IMR-90 (cell line): Measurements from ENCODE around the gene CCDC141. TPM values are rescaled to one million over a fixed set of nuclear protein-coding genes. Genes with fewer than 3 reads are reported as not detected.

Experiments used
- ATAC-seq: fragments of 200-7000 bp; cut with Tn5 transposase; 2 replicates; pipeline ENCODE4 v1.9.1; 2020; ENCODE audit warnings: low read depth, mild to moderate bottlenecking, moderate library complexity
- BruUV-seq: library from RNA; stranded (reverse); fragments of 400-500 nt; replicated peaks from 2 replicates; lab custom pipeline; 2021; lab: Mats Ljungman, UMichigan
- CTCF ChIA-PET: fragments of 300-600 bp; formaldehyde crosslinking; extraction: SDS; loops from one replicate; lab custom pipeline; 2021; ENCODE audit warnings: antibody characterized with exemption; lab: Yijun Ruan, JAX
- POLR2A ChIA-PET: fragments of 300-600 bp; sonication (Branson Sonifier 250); formaldehyde crosslinking; loops from one replicate; lab custom pipeline; 2022; ENCODE audit warnings: antibody characterized with exemption; ENCODE audit not compliant: unreplicated experiment; lab: Charles Lee
- DNase-seq: peaks from one replicate; pipeline ENCODE4 v3.0.0; 2013
- H2AFZ ChIP-seq: replicated peaks from 2 replicates; pipeline ENCODE3; 2013; ENCODE audit warnings: low read length, mild to moderate bottlenecking; ENCODE audit not compliant: poor library complexity
- H2AK5ac ChIP-seq: 2 replicates; pipeline ENCODE4 v1.6.1; 2013; ENCODE audit warnings: low read depth, low read length, inconsistent platforms
- H2AK9ac ChIP-seq: replicated peaks from 2 replicates; pipeline ENCODE3; 2013; ENCODE audit warnings: mild to moderate bottlenecking, low read depth, low read length, moderate library complexity; ENCODE audit not compliant: poor library complexity
- H2BK120ac ChIP-seq: 2 replicates; pipeline ENCODE4 v1.6.1; 2013; ENCODE audit warnings: low read depth, low read length, inconsistent platforms
- H2BK15ac ChIP-seq: 3 replicates; pipeline ENCODE4 v1.6.1; 2013; ENCODE audit warnings: low read depth, low read length, inconsistent platforms
- H2BK20ac ChIP-seq: 2 replicates; pipeline ENCODE4 v1.6.1; 2013; ENCODE audit warnings: low read depth, mild to moderate bottlenecking, inconsistent platforms, low read length, moderate library complexity
- H2BK5ac ChIP-seq: 2 replicates; pipeline ENCODE4 v1.6.1; 2013; ENCODE audit warnings: mild to moderate bottlenecking, low read depth, low read length, inconsistent platforms; ENCODE audit not compliant: poor library complexity, severe bottlenecking
- H3K14ac ChIP-seq: replicated peaks from 2 replicates; pipeline ENCODE4 v1.6.1; 2013; ENCODE audit warnings: low read depth, low read length, inconsistent platforms
- H3K18ac ChIP-seq: 2 replicates; pipeline ENCODE4 v1.6.1; 2013; ENCODE audit warnings: low read depth, low read length, control low read depth
- H3K23ac ChIP-seq: 2 replicates; pipeline ENCODE4 v1.6.1; 2013; ENCODE audit warnings: low read depth, low read length, inconsistent platforms
- H3K27ac ChIP-seq: 2 replicates; pipeline ENCODE4 v1.5.1; 2013; ENCODE audit warnings: mild to moderate bottlenecking, control low read depth, low read length; ENCODE audit not compliant: insufficient read depth
- H3K27me3 ChIP-seq: 2 replicates; pipeline ENCODE4 v1.6.1; 2013; ENCODE audit warnings: low read length; ENCODE audit not compliant: control insufficient read depth, insufficient read depth
- H3K36me3 ChIP-seq: 2 replicates; pipeline ENCODE4 v1.6.1; 2013; ENCODE audit warnings: low read length, mixed read lengths; ENCODE audit not compliant: control insufficient read depth, insufficient read depth
- H3K4ac ChIP-seq: 2 replicates; pipeline ENCODE4 v1.6.1; 2013; ENCODE audit warnings: low read depth, low read length, inconsistent platforms
- H3K4me1 ChIP-seq: 2 replicates; pipeline ENCODE4 v1.6.1; 2013; ENCODE audit warnings: low read length, mixed read lengths; ENCODE audit not compliant: control insufficient read depth, insufficient read depth
- H3K4me2 ChIP-seq: 2 replicates; pipeline ENCODE4 v1.6.1; 2013; ENCODE audit warnings: low read depth, mild to moderate bottlenecking, control low read depth, low read length, moderate library complexity
- H3K4me3 ChIP-seq: 2 replicates; pipeline ENCODE4 v1.5.1; 2013; ENCODE audit warnings: low read depth, mild to moderate bottlenecking, control low read depth, low read length, moderate library complexity; ENCODE audit not compliant: insufficient read depth
- H3K56ac ChIP-seq: 2 replicates; pipeline ENCODE4 v1.6.1; 2013; ENCODE audit warnings: low read length, inconsistent platforms; ENCODE audit not compliant: insufficient read depth; ENCODE audit errors: extremely low read depth
- H3K79me1 ChIP-seq, 2 experiments: 2 replicates each; pipeline ENCODE4 v1.6.1; 2013; ENCODE audit warnings: low read length in 2 of 2, inconsistent platforms in 1 of 2, low read depth in 1 of 2
- H3K9ac ChIP-seq: 2 replicates; pipeline ENCODE4 v1.6.1; 2013; ENCODE audit warnings: low read depth, low read length, control low read depth
- H3K9me1 ChIP-seq: 2 replicates; pipeline ENCODE4 v1.6.1; 2013; ENCODE audit warnings: low read length, inconsistent platforms; ENCODE audit not compliant: insufficient read depth
- H3K9me3 ChIP-seq: 2 replicates; pipeline ENCODE4 v1.6.1; 2013; ENCODE audit warnings: low read length; ENCODE audit not compliant: control insufficient read depth, insufficient read depth
- H4K20me1 ChIP-seq: 2 replicates; pipeline ENCODE4 v1.6.1; 2013; ENCODE audit warnings: low read length, inconsistent platforms; ENCODE audit not compliant: insufficient read depth
- H4K5ac ChIP-seq: 2 replicates; pipeline ENCODE4 v1.6.1; 2013; ENCODE audit warnings: mild to moderate bottlenecking, low read depth, low read length, control low read depth
- H4K8ac ChIP-seq, 2 experiments: 2 replicates each; pipeline ENCODE4 v1.6.1; 2013; ENCODE audit warnings: low read depth in 2 of 2, low read length in 2 of 2, control low read depth in 1 of 2, inconsistent platforms in 1 of 2
- H4K91ac ChIP-seq: 2 replicates; pipeline ENCODE4 v1.6.1; 2013; ENCODE audit warnings: low read depth, low read length, inconsistent platforms; ENCODE audit not compliant: insufficient read depth
- BHLHE40 ChIP-seq: fragments of 150-350 bp; IDR thresholded peaks from 2 replicates; pipeline ENCODE4 v1.6.1; 2016; ENCODE audit warnings: mild to moderate bottlenecking, low read depth, low read length
- CEBPB ChIP-seq: IDR thresholded peaks from 2 replicates; pipeline ENCODE4 v1.6.1; 2012; ENCODE audit warnings: low read depth, low read length, improper control_type of control experiment
- CHD1 ChIP-seq: IDR thresholded peaks from 2 replicates; pipeline ENCODE4 v1.6.1; 2012; ENCODE audit warnings: low read depth, low read length, improper control_type of control experiment
- FOS ChIP-seq: fragments of 150-350 bp; IDR thresholded peaks from 2 replicates; pipeline ENCODE4 v1.6.1; 2016; ENCODE audit warnings: low read depth, low read length
- MAFK ChIP-seq: IDR thresholded peaks from 2 replicates; pipeline ENCODE4 v1.6.1; 2012; ENCODE audit warnings: low read depth, low read length, improper control_type of control experiment
- MAZ ChIP-seq: IDR thresholded peaks from 2 replicates; pipeline ENCODE4 v1.6.1; 2012; ENCODE audit warnings: low read depth, mild to moderate bottlenecking, low read length, improper control_type of control experiment, moderate library complexity, borderline replicate concordance
- MXI1 ChIP-seq: IDR thresholded peaks from 2 replicates; pipeline ENCODE4 v1.6.1; 2012; ENCODE audit warnings: low read depth, mild to moderate bottlenecking, low read length, moderate library complexity, borderline replicate concordance
- NFE2L2 ChIP-seq: fragments of 150-350 bp; IDR thresholded peaks from 2 replicates; pipeline ENCODE4 v1.6.1; 2016; ENCODE audit warnings: low read depth, mild to moderate bottlenecking, low read length
- POLR2A ChIP-seq: IDR thresholded peaks from 2 replicates; pipeline ENCODE4 v1.6.1; 2012; ENCODE audit warnings: mild to moderate bottlenecking, low read depth, low read length
- RAD21 ChIP-seq: IDR thresholded peaks from 2 replicates; pipeline ENCODE4 v1.6.1; 2012; ENCODE audit warnings: low read length, improper control_type of control experiment
- RCOR1 ChIP-seq: IDR thresholded peaks from 2 replicates; pipeline ENCODE4 v1.6.1; 2012; ENCODE audit warnings: mild to moderate bottlenecking, low read length, improper control_type of control experiment; ENCODE audit not compliant: insufficient replicate concordance
- RFX5 ChIP-seq: IDR thresholded peaks from 2 replicates; pipeline ENCODE4 v1.8.0; 2012; ENCODE audit warnings: low read depth, mild to moderate bottlenecking, low read length, moderate library complexity
- SMC3 ChIP-seq: fragments of 150-350 bp; IDR thresholded peaks from 2 replicates; pipeline ENCODE4 v1.6.1; 2016; ENCODE audit warnings: low read depth, mild to moderate bottlenecking, antibody characterized with exemption, low read length, moderate library complexity
- WGBS, 2 experiments: methylation state at CpG; one replicate each; pipeline versions ENCODE4 v1.1.5 to v1.1.7; 2013; ENCODE audit warnings: missing lambda C conversion rate in 2 of 2; ENCODE audit not compliant: insufficient read length in 1 of 2; ENCODE audit errors: extremely low coverage in 2 of 2; 5-methylcytosine and 5-hydroxymethylcytosine counted together
- dilution Hi-C: fragments of 300-500 bp; cut with HindIII; formaldehyde crosslinking; loops from one replicate; pipeline ENCODE4 v1.14.3; 2018; ENCODE audit warnings: low sequenced_read_pairs; ENCODE audit not compliant: unreplicated experiment
- in situ Hi-C: fragments of 300-500 bp; cut with MboI; formaldehyde crosslinking; loops from 3 replicates; pipeline ENCODE4 v1.14.3; 2019; ENCODE audit warnings: low sequenced_read_pairs, inconsistent platforms, mixed read lengths
- intact Hi-C: fragments of 100-400 bp; cut with micrococcal nuclease; formaldehyde crosslinking; loops from 2 replicates; pipeline ENCODE4 v1.10.0; 2022
- polyA plus RNA-seq, 3 experiments: library from polyadenylated mRNA; depleted of rRNA; stranded (reverse); fragments of >200 nt; gene quantifications; 2 replicates each; pipeline ENCODE4 v1.2.3, GENCODE V29; 2012; ENCODE audit warnings: low replicate concordance in 1 of 3
- total RNA-seq: library from RNA; depleted of rRNA; stranded (reverse); fragments of >200 nt; gene quantifications from 2 replicates; pipeline ENCODE4 v1.2.3, GENCODE V29; 2012
- TF ChIP-seq, protein P1 (sequence below): conservative IDR thresholded peaks from 2 replicates; pipeline ENCODE4 v1.5.1; 2012; ENCODE audit warnings: mild to moderate bottlenecking, low read depth, low read length, improper control_type of control experiment
- TF ChIP-seq, protein P2 (sequence below): fragments of 150-350 bp; IDR thresholded peaks from 2 replicates; pipeline ENCODE4 v1.6.1; 2017; ENCODE audit warnings: mild to moderate bottlenecking, antibody characterized with exemption, low read length, low read depth
- TF ChIP-seq, protein P3 (sequence below): fragments of 150-350 bp; IDR thresholded peaks from 2 replicates; pipeline ENCODE4 v1.6.1; 2016; ENCODE audit warnings: low read depth, mild to moderate bottlenecking, low read length, moderate library complexity, borderline replicate concordance

CCDC141 gene
- total and polyA plus RNA-seq, 2 of the 4 experiments (the other 2 are of a cell fraction) = not detected

DNA sequence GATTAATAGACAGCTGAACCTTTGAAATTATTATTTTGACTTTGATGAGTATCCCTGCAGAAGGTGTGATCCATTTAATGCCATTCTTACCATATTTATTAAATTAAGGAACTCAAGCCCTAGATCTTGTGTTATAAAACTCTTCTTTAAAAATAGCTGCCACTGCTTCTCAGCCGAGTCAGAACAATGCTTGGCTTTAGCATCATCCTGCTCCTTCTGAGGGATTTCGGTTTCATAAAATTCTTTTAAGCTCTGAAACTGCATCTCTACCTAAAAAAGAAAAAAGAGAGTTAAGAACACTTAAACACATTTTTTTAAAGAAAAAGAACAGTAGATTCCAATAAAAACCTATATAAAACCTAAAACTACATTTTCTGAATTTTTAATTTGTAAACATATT lies 172.1 kb downstream of the CCDC141 start:
- CTCF ChIA-PET = no interaction called here
- dilution Hi-C loops = no loop called here
- no peak overlapping the region for H3K14ac ChIP-seq

More for the DNA sequence above, 172.1 kb downstream of the CCDC141 start:
- no peak overlapping the region for H4K91ac ChIP-seq
- no peak overlapping the region for H4K8ac ChIP-seq
- ATAC-seq (no peak), DNase-seq (no peak)
- H2AFZ ChIP-seq = no peak overlapping the region
- H3K4me2 ChIP-seq = no peak overlapping the region
- H3K79me1 ChIP-seq = no peaks in the 10 kb centered on the region
- no CpG with 5 or more reads among the region's 2 CpGs for WGBS, 2 experiments
- POLR2A ChIA-PET = no interaction called here
- no peak overlapping the region for H2BK20ac ChIP-seq
- no peak overlapping the region for H2BK5ac ChIP-seq
- H2BK15ac ChIP-seq = no peak overlapping the region
- H2AK9ac ChIP-seq = no peak overlapping the region
- no peak overlapping the region for H2BK120ac ChIP-seq
- no peaks in the 10 kb centered on the region for H3K9me1 ChIP-seq
- H3K4me3 ChIP-seq = no peak overlapping the region
- no peak for TF ChIP-seq CEBPB
- TF ChIP-seq MXI1 = no peak
- TF ChIP-seq SMC3 = no peak
- TF ChIP-seq MAFK = no peak
- no peak for TF ChIP-seq MAZ
- no peak for TF ChIP-seq NFE2L2
- TF ChIP-seq, protein P1, sequence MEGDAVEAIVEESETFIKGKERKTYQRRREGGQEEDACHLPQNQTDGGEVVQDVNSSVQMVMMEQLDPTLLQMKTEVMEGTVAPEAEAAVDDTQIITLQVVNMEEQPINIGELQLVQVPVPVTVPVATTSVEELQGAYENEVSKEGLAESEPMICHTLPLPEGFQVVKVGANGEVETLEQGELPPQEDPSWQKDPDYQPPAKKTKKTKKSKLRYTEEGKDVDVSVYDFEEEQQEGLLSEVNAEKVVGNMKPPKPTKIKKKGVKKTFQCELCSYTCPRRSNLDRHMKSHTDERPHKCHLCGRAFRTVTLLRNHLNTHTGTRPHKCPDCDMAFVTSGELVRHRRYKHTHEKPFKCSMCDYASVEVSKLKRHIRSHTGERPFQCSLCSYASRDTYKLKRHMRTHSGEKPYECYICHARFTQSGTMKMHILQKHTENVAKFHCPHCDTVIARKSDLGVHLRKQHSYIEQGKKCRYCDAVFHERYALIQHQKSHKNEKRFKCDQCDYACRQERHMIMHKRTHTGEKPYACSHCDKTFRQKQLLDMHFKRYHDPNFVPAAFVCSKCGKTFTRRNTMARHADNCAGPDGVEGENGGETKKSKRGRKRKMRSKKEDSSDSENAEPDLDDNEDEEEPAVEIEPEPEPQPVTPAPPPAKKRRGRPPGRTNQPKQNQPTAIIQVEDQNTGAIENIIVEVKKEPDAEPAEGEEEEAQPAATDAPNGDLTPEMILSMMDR = no peak
- TF ChIP-seq RFX5 = no peak
- TF ChIP-seq, protein P2, sequence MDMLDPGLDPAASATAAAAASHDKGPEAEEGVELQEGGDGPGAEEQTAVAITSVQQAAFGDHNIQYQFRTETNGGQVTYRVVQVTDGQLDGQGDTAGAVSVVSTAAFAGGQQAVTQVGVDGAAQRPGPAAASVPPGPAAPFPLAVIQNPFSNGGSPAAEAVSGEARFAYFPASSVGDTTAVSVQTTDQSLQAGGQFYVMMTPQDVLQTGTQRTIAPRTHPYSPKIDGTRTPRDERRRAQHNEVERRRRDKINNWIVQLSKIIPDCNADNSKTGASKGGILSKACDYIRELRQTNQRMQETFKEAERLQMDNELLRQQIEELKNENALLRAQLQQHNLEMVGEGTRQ = no peak
- no peak for TF ChIP-seq BHLHE40
- no peak for TF ChIP-seq POLR2A
- TF ChIP-seq RAD21 = no peak
- TF ChIP-seq, protein P3, sequence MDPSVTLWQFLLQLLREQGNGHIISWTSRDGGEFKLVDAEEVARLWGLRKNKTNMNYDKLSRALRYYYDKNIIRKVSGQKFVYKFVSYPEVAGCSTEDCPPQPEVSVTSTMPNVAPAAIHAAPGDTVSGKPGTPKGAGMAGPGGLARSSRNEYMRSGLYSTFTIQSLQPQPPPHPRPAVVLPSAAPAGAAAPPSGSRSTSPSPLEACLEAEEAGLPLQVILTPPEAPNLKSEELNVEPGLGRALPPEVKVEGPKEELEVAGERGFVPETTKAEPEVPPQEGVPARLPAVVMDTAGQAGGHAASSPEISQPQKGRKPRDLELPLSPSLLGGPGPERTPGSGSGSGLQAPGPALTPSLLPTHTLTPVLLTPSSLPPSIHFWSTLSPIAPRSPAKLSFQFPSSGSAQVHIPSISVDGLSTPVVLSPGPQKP = no peak
- no peak for TF ChIP-seq CHD1
- TF ChIP-seq RCOR1 = no peak
- TF ChIP-seq FOS = no peak
- BruUV-seq = no TSS peak
- H3K27ac ChIP-seq = no peak overlapping the region
- no peak overlapping the region for H3K23ac ChIP-seq
- in situ Hi-C loops = no loop called here
- H3K4me1 ChIP-seq = no peaks in the 10 kb centered on the region
- H3K9me3 ChIP-seq = no peaks in the 10 kb centered on the region
- no peak overlapping the region for H2AK5ac ChIP-seq
- H3K56ac ChIP-seq = no peak overlapping the region
- intact Hi-C loops = no loop called here
- no peaks in the 10 kb centered on the region for H4K20me1 ChIP-seq
- H3K27me3 ChIP-seq = no peaks in the 10 kb centered on the region
- H4K5ac ChIP-seq = no peak overlapping the region
- H3K4ac ChIP-seq = no peak overlapping the region
- H3K36me3 ChIP-seq = no peaks in the 10 kb centered on the region
- no peak overlapping the region for H3K18ac ChIP-seq
- no peak overlapping the region for H3K9ac ChIP-seq
